Neural cell (in vitro differentiated cells): ENCODE measurements around the gene COL20A1. TPM values are rescaled to one million over a fixed set of nuclear protein-coding genes. Genes with fewer than 3 reads are reported as not detected.

ENCODE experiments used
- H2AFZ ChIP-seq: fragments of 200-600, 300-800 bp; sonication (generic), shearing (Covaris generic); 2 replicates; pipeline ENCODE4 v1.6.0; 2014; ENCODE audit warnings: low read depth, mild to moderate bottlenecking, antibody characterized with exemption, low read length, moderate library complexity
- H3F3A ChIP-seq: fragments of 200-600 bp; shearing (Covaris generic); 2 replicates; pipeline ENCODE4 v1.6.1; 2016; ENCODE audit warnings: mild to moderate bottlenecking, moderate library complexity, mixed read lengths, antibody characterized with exemption, low read length; ENCODE audit not compliant: insufficient read depth, poor library complexity, severe bottlenecking
- H3K27ac ChIP-seq: fragments of 200-600, 300-800 bp; sonication (generic), shearing (Covaris generic); 2 replicates; pipeline ENCODE4 v1.5.1; 2014; ENCODE audit warnings: mild to moderate bottlenecking, low read length, moderate library complexity
- H3K27me3 ChIP-seq: fragments of 300-800, 200-600 bp; sonication (generic), shearing (Covaris generic); 2 replicates; pipeline ENCODE4 v1.6.0; 2014; ENCODE audit warnings: mild to moderate bottlenecking, low read depth, low read length, moderate library complexity; ENCODE audit not compliant: insufficient read depth
- H3K36me3 ChIP-seq: fragments of 300-800, 200-600 bp; sonication (generic), shearing (Covaris generic); 2 replicates; pipeline ENCODE4 v1.5.1; 2014; ENCODE audit warnings: mild to moderate bottlenecking, antibody characterized with exemption, low read length, moderate library complexity; ENCODE audit not compliant: insufficient read depth
- H3K4me2 ChIP-seq: fragments of 300-800, 200-600 bp; sonication (generic), shearing (Covaris generic); 2 replicates; pipeline ENCODE4 v1.6.0; 2014; ENCODE audit warnings: mild to moderate bottlenecking, low read length
- H3K4me3 ChIP-seq: fragments of 300-800, 200-600 bp; sonication (generic), shearing (Covaris generic); 2 replicates; pipeline ENCODE4 v1.5.1; 2014; ENCODE audit warnings: mild to moderate bottlenecking, low read length, moderate library complexity
- H3K79me2 ChIP-seq: fragments of 200-600 bp; shearing (Covaris generic); replicated peaks from 2 replicates; pipeline ENCODE4 v1.6.0; 2014; ENCODE audit warnings: mild to moderate bottlenecking, low read length, moderate library complexity; ENCODE audit not compliant: insufficient read depth
- H3K9ac ChIP-seq: fragments of 300-800, 200-600 bp; sonication (generic), shearing (Covaris generic); 2 replicates; pipeline ENCODE4 v1.6.1; 2016; ENCODE audit warnings: mild to moderate bottlenecking, low read length, mixed read lengths
- H3K9me2 ChIP-seq: fragments of 200-600 bp; shearing (Covaris generic); 2 replicates; pipeline ENCODE4 v1.6.1; 2016; ENCODE audit warnings: mild to moderate bottlenecking, low read length, mixed read lengths; ENCODE audit not compliant: insufficient read depth
- H3K9me3 ChIP-seq: fragments of 200-600, 300-800 bp; sonication (generic), shearing (Covaris generic); 2 replicates; pipeline ENCODE4 v1.6.1; 2016; ENCODE audit warnings: mild to moderate bottlenecking, mixed run types, low read length, moderate library complexity, mixed read lengths
- H4K20me1 ChIP-seq: fragments of 200-600 bp; shearing (Covaris generic); 2 replicates; pipeline ENCODE4 v1.6.1; 2016; ENCODE audit warnings: mild to moderate bottlenecking, mixed run types; ENCODE audit not compliant: insufficient read depth
- CTCF ChIP-seq: fragments of 450-650 bp; IDR thresholded peaks from 2 replicates; pipeline ENCODE4 v1.5.1; 2014; ENCODE audit warnings: antibody characterized with exemption, mild to moderate bottlenecking, moderate library complexity; ENCODE audit not compliant: poor library complexity, severe bottlenecking
- EP300 ChIP-seq: fragments of 450-650 bp; conservative IDR thresholded peaks from 2 replicates; pipeline ENCODE4 v1.6.1; 2014; ENCODE audit warnings: antibody characterized with exemption, mild to moderate bottlenecking, moderate library complexity; ENCODE audit not compliant: poor library complexity, severe bottlenecking
- EZH2 ChIP-seq: fragments of 200-600, 300-800 bp; shearing (Covaris generic), sonication (generic); IDR thresholded peaks from 2 replicates; pipeline ENCODE4 v1.6.1; 2014; ENCODE audit warnings: antibody characterized with exemption, low read length, borderline replicate concordance, mild to moderate bottlenecking; ENCODE audit not compliant: insufficient read depth, poor library complexity, severe bottlenecking
- MXI1 ChIP-seq: fragments of 450-650 bp; conservative IDR thresholded peaks from 2 replicates; pipeline ENCODE4 v1.6.1; 2014; ENCODE audit warnings: antibody characterized with exemption, mild to moderate bottlenecking; ENCODE audit not compliant: poor library complexity, severe bottlenecking
- POLR2AphosphoS5 ChIP-seq: IDR thresholded peaks from 2 replicates; pipeline ENCODE4 v1.6.1; 2012
- RAD21 ChIP-seq: fragments of 450-650 bp; conservative IDR thresholded peaks from 2 replicates; pipeline ENCODE4 v1.6.1; 2014; ENCODE audit warnings: antibody characterized with exemption, mild to moderate bottlenecking, moderate library complexity
- REST ChIP-seq: IDR thresholded peaks from 2 replicates; pipeline ENCODE4 v1.6.1; 2012; ENCODE audit warnings: borderline replicate concordance
- SMC3 ChIP-seq: fragments of 450-650 bp; conservative IDR thresholded peaks from 2 replicates; pipeline ENCODE4 v1.6.1; 2014; ENCODE audit warnings: antibody characterized with exemption, mild to moderate bottlenecking, moderate library complexity; ENCODE audit not compliant: poor library complexity
- TAF1 ChIP-seq: IDR thresholded peaks from 2 replicates; pipeline ENCODE4 v1.6.1; 2012; ENCODE audit warnings: low read depth
- polyA plus RNA-seq: library from polyadenylated mRNA; depleted of rRNA; stranded (reverse); fragments of >200 nt; gene quantifications from 2 replicates; pipeline ENCODE4 v1.2.3, GENCODE V29; 2014

The COL20A1 gene
- polyA plus RNA-seq, 1 donor from 2014 or later = 1.1 TPM

- Histone ChIP-seq H2AFZ (no peak overlapping the region), H3K4me2 (no peak overlapping the region), H3K9ac (no peak overlapping the region), H3F3A (no peaks in the 10 kb centered on the region), H3K79me2 (no peaks in the 10 kb centered on the region), H3K9me3 (no peaks in the 10 kb centered on the region), H3K36me3 (no peaks in the 10 kb centered on the region), H3K9me2 (no peaks in the 10 kb centered on the region), H3K27ac (no peak overlapping the region), H3K27me3 (no peaks in the 10 kb centered on the region), H4K20me1 (no peaks in the 10 kb centered on the region), H3K4me3 (no peak overlapping the region)
- no peak for TF ChIP-seq RAD21
- TF ChIP-seq REST = no peak
- no peak for TF ChIP-seq POLR2AphosphoS5
- no peak for TF ChIP-seq TAF1
- TF ChIP-seq MXI1 = no peak
- TF ChIP-seq CTCF = no peak
- TF ChIP-seq EP300 = no peak
- no peak for TF ChIP-seq EZH2
- no peak for TF ChIP-seq SMC3
These were observed 9.4 kb upstream of the COL20A1 start for GRCh38 chr20:63283397-63284082.

GRCh38 chr20:63284083-63284440, 8.9 kb upstream of the COL20A1 start:
- Histone ChIP-seq H3K9me3 (no peaks in the 10 kb centered on the region), H3K36me3 (no peaks in the 10 kb centered on the region), H3K9ac (no peak overlapping the region), H3K27ac (no peak overlapping the region), H2AFZ (no peak overlapping the region), H4K20me1 (no peaks in the 10 kb centered on the region), H3K4me2 (no peak overlapping the region), H3K4me3 (no peak overlapping the region), H3K79me2 (no peaks in the 10 kb centered on the region), H3K27me3 (no peaks in the 10 kb centered on the region), H3K9me2 (no peaks in the 10 kb centered on the region), H3F3A (no peaks in the 10 kb centered on the region)
- TF ChIP-seq EP300 (no peak), POLR2AphosphoS5 (no peak), TAF1 (no peak), EZH2 (no peak), REST (no peak), SMC3 (no peak), RAD21 (no peak), MXI1 (no peak), CTCF (no peak)
